Upper lobe of right lung (tissue), 1 donor: ENCODE data around the gene UBE2E1. TPM values are rescaled to one million over a fixed set of nuclear protein-coding genes. Genes with fewer than 3 reads are reported as not detected.

ENCODE experiments used
- ATAC-seq: fragments of 200-7000 bp; cut with Tn5 transposase; one replicate; pipeline ENCODE4 v1.9.1; 2020; ENCODE audit warnings: mild to moderate bottlenecking, moderate library complexity
- DNase-seq: peaks from one replicate; pipeline ENCODE4 v3.0.0-alpha.2; 2020
- H3K27ac ChIP-seq: fragments of 200-600 bp; one replicate; pipeline ENCODE4 v1.8.0; 2022
- H3K27me3 ChIP-seq: fragments of 200-600 bp; one replicate; pipeline ENCODE4 v1.8.0; 2022; ENCODE audit warnings: mild to moderate bottlenecking
- H3K36me3 ChIP-seq: fragments of 200-600 bp; one replicate; pipeline ENCODE4 v1.8.0; 2022
- H3K4me1 ChIP-seq: fragments of 200-600 bp; one replicate; pipeline ENCODE4 v1.8.0; 2022
- H3K4me3 ChIP-seq: fragments of 200-600 bp; one replicate; pipeline ENCODE4 v1.8.0; 2022; ENCODE audit warnings: mild to moderate bottlenecking
- H3K9me3 ChIP-seq: fragments of 200-600 bp; one replicate; pipeline ENCODE4 v1.8.0; 2022
- intact Hi-C: fragments of 100-400 bp; cut with DNase I; formaldehyde crosslinking; loops from one replicate; pipeline ENCODE4 v1.11.0; 2022
- total RNA-seq: library from RNA; stranded (reverse); fragmentation: NEBNext Ultra II Directional; extraction: Animal tissue kit (Norgen Biotek cat#: 25700); gene quantifications from one replicate; pipeline ENCODE4 v1.2.1, GENCODE V29; 2021
- TF ChIP-seq, protein P1 (sequence below): fragments of 200-600 bp; IDR thresholded peaks from one replicate; pipeline ENCODE4 v1.8.0; 2022; ENCODE audit warnings: antibody characterized with exemption
- donor health status: DM: no; HTN: yes; CAD: no; lungs with severe emphysema.

The UBE2E1 gene
- total RNA-seq, 1 donor from 2014 or later, result 89.8 TPM

DNA sequence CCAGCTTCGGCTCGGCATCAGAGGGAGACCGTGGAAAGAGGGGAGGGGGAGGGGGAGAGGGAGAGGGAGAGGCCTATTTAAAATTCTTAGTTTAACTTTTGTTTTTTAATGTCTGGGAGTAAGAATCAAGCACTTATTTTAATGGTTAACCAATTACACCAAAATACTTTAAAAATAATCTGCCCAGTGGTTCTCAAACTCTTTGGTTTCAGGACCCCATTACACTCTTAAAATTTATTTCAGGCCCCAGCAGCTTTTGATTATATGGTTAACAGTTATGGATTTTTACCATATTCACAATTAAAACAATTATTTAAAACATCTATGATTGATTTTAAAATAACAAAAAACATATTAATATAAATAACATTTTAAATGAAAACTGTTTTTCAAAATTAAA is 66.6 kb downstream of the UBE2E1 start:
- H3K4me3 ChIP-seq, result no peak overlapping the region
- no peaks in the 10 kb centered on the region for H3K27me3 ChIP-seq
- H3K36me3 ChIP-seq, result no peaks in the 10 kb centered on the region
- TF ChIP-seq, protein P1, sequence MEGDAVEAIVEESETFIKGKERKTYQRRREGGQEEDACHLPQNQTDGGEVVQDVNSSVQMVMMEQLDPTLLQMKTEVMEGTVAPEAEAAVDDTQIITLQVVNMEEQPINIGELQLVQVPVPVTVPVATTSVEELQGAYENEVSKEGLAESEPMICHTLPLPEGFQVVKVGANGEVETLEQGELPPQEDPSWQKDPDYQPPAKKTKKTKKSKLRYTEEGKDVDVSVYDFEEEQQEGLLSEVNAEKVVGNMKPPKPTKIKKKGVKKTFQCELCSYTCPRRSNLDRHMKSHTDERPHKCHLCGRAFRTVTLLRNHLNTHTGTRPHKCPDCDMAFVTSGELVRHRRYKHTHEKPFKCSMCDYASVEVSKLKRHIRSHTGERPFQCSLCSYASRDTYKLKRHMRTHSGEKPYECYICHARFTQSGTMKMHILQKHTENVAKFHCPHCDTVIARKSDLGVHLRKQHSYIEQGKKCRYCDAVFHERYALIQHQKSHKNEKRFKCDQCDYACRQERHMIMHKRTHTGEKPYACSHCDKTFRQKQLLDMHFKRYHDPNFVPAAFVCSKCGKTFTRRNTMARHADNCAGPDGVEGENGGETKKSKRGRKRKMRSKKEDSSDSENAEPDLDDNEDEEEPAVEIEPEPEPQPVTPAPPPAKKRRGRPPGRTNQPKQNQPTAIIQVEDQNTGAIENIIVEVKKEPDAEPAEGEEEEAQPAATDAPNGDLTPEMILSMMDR, result no peak
- H3K9me3 ChIP-seq, result no peaks in the 10 kb centered on the region
- ATAC-seq, result no peak
- no peak for DNase-seq
- intact Hi-C loops, result loop anchor here (5.0 kb wide), 1 partner anchor 565 kb away; no protein-coding TSS in a partner anchor
- no peak overlapping the region for H3K27ac ChIP-seq
- peaks cover 16% of the 10 kb centered on the region for H3K4me1 ChIP-seq

DNA sequence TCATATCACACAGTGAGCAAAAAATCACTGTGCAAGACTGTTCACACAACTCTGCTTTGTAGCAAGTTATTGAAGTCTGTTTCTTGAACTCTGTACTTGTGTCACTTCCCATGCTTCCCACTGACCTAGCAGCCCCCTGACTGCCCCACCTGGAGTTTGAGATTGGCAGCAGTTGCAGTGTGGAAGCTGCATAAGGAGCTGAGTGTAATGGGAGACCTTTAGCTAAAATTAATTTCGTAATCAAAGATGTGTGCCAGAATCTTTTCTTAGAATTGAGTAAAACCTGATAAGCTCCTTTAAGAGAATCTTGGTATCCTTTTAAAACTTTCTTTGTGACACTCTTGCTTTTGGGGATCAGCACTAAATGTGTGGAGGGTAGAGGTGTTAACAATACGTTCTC is 68.2 kb downstream of the UBE2E1 start:
- Histone ChIP-seq H3K27me3 (no peaks in the 10 kb centered on the region), H3K9me3 (no peaks in the 10 kb centered on the region), H3K4me1 (peaks cover 24% of the 10 kb centered on the region), H3K27ac (no peak overlapping the region), H3K36me3 (no peaks in the 10 kb centered on the region), H3K4me3 (no peak overlapping the region)
- intact Hi-C loops, result loop anchor here (5.0 kb wide), 1 partner anchor 567 kb away; no protein-coding TSS in a partner anchor
- TF ChIP-seq, protein P1, result no peak
- no peak for ATAC-seq
- no peak for DNase-seq

DNA sequence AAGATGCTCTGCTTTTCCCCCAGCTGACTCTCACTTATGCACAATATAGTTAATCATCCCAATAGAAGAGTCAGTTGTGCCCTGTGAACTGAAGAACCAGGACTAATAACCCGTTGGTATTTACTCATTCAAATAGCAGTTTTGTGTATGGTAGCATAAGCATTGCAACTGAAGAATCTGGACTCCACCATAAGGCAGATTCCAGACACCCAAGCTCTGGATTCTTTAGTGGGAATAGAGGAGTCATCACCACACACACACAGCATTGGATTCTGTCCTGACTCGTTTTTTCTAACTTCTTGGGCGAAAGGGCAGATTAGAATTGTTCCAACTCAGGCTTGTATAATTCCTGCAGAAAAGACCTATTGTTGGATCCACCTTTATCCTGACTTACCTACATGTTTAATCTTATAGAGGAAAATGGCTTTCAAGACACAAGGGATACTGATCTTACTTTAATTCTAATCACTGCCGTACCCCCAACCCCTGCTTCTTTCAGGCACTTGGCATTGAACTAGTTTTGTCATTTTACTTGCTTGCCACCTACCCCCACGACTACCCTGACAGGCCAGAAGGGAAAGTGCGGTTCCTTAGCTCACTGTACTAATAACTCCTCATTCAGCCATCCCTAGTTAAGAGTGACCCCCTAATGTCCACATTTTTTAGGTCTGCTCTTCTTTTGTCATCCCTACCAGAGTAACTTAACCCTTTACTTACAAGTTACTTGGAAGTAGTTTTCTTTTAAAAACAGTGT is 68.8 kb downstream of the UBE2E1 start:
- peaks cover 24% of the 10 kb centered on the region for H3K4me1 ChIP-seq
- no peak overlapping the region for H3K4me3 ChIP-seq
- DNase-seq (no peak), ATAC-seq (no peak)
- H3K9me3 ChIP-seq, result no peaks in the 10 kb centered on the region
- no peak overlapping the region for H3K27ac ChIP-seq
- no peaks in the 10 kb centered on the region for H3K36me3 ChIP-seq
- H3K27me3 ChIP-seq, result no peaks in the 10 kb centered on the region
- intact Hi-C loops, result loop anchor here (5.0 kb wide), 1 partner anchor 567 kb away; no protein-coding TSS in a partner anchor
- TF ChIP-seq, protein P1, result no peak

DNA sequence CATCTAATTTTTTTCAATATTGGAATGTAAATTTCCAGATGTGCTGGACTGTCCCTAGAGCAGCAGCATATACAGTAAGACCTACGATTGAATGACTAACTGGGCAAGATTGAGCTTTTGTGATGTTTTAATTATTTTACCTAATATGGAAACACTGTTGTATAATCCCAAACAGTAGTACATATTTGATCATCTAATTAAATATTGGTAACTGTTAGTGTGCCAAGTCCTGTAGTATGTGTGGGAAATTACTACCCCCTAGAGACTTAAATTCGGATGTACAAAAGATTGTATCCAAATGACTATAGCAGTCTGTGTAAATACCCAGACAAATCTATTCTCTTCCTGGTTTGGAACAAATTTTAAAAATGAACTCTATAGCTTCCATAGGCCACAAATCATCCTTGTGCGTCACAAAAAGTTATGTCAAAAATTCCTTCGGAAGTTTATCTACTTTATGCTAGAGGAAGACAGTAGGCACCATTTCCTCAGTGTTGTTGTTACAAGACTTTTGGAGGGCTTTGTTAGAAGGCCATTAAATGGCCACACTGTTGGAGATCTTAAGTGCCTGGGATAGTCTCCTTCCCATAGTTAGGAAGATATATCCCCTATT is 69.5 kb downstream of the UBE2E1 start:
- Histone ChIP-seq H3K27me3 (no peaks in the 10 kb centered on the region), H3K4me3 (no peak overlapping the region), H3K36me3 (no peaks in the 10 kb centered on the region), H3K9me3 (no peaks in the 10 kb centered on the region), H3K4me1 (peaks cover 24% of the 10 kb centered on the region), H3K27ac (no peak overlapping the region)
- TF ChIP-seq, protein P1, result no peak
- DNase-seq, result no peak
- intact Hi-C loops, result no loop called here
- no peak for ATAC-seq

DNA sequence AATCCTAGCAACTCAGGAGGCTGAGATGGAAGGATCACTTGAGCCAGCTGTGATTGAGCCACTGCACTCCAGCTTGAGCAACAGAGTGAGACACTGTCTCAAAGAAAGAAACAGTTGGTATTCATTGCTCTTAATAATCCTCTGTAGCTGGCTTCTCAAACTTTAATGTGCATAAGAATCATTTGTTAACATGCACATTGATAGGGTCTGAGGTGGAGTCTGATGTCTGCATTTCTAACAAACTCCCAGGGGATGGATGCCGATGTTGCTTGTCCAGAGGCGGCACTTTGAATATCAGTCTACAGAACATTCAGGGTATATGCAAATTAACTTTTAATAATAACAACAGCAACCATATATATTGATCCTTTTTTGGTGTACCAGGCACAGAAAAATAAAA is 71.2 kb downstream of the UBE2E1 start:
- ATAC-seq (no peak), DNase-seq (no peak)
- Histone ChIP-seq H3K27me3 (no peaks in the 10 kb centered on the region), H3K36me3 (no peaks in the 10 kb centered on the region), H3K9me3 (no peaks in the 10 kb centered on the region), H3K4me1 (peaks cover 32% of the 10 kb centered on the region), H3K27ac (no peak overlapping the region), H3K4me3 (no peak overlapping the region)
- intact Hi-C loops, result no loop called here
- TF ChIP-seq, protein P1, result no peak
